ENCODE measurements around the gene CHMP4A. TPM values are rescaled to one million over a fixed set of nuclear protein-coding genes. Genes with fewer than 3 reads are reported as not detected.

Gene CHMP4A
- total RNA-seq, 1 donor from 2014 or later, result 37.6 TPM

DNA sequence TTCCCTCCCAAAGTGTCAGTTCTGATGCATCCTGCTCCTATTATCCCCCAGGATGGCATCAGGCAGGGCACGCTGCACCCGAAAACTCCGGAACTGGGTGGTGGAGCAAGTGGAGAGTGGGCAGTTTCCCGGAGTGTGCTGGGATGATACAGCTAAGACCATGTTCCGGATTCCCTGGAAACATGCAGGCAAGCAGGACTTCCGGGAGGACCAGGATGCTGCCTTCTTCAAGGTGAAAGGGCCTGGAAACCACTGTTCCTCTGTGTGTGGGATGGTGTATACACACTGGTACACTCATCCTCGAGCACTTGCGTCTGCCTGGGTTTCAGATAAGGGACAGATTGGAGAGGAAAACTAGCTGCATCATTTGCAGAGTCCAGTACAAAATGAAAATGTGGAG is 51.2 kb downstream of the CHMP4A start:
- intact Hi-C loops (cut with DNase I), result no loop called here

GRCh38 chr14:24160850-24161804 is 52.2 kb downstream of the CHMP4A start, which contains the start of gene IRF9:
Gene IRF9 (plus strand): TSS chr14:24161265. CDS start chr14:24162145, 880 bp downstream.
- peak in 1 of 2 donors; percentile 40 for TF ChIP-seq POLR2A (IDR thresholded peaks at IDR 0.05)
- TF ChIP-seq POLR2AphosphoS5 (IDR thresholded peaks at IDR 0.05; ENCODE audit: insufficient read depth in 1 of 2, low read depth in 1 of 2), result peak; percentile 91 to 98
- TF ChIP-seq, protein P1, sequence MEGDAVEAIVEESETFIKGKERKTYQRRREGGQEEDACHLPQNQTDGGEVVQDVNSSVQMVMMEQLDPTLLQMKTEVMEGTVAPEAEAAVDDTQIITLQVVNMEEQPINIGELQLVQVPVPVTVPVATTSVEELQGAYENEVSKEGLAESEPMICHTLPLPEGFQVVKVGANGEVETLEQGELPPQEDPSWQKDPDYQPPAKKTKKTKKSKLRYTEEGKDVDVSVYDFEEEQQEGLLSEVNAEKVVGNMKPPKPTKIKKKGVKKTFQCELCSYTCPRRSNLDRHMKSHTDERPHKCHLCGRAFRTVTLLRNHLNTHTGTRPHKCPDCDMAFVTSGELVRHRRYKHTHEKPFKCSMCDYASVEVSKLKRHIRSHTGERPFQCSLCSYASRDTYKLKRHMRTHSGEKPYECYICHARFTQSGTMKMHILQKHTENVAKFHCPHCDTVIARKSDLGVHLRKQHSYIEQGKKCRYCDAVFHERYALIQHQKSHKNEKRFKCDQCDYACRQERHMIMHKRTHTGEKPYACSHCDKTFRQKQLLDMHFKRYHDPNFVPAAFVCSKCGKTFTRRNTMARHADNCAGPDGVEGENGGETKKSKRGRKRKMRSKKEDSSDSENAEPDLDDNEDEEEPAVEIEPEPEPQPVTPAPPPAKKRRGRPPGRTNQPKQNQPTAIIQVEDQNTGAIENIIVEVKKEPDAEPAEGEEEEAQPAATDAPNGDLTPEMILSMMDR (IDR thresholded peaks at IDR 0.05), result peak; percentile 82 to 98 (median 88)

More for the DNA sequence above, 51.2 kb downstream of the CHMP4A start:
- Histone ChIP-seq H3K9me3 (no peaks in the 10 kb centered on the region), H3K4me3 (peak overlapping the region; percentile 58), H3K27ac (peak overlapping the region; percentile 95), H3K36me3 (peaks cover 0 to 60% of the 10 kb centered on the region in 2 donors), H3K27me3 (no peaks in the 10 kb centered on the region), H3K4me1 (peaks cover 38% of the 10 kb centered on the region)
- no peak for DNase-seq (ENCODE audit: extremely low spot score in 2 of 2)
- TF ChIP-seq POLR2A (IDR thresholded peaks at IDR 0.05) (no peak), POLR2AphosphoS5 (IDR thresholded peaks at IDR 0.05; ENCODE audit: insufficient read depth in 1 of 2, low read depth in 1 of 2) (no peak)
- TF ChIP-seq, protein P1 (IDR thresholded peaks at IDR 0.05), result no peak

GRCh38 chr14:24160499-24160849 is 52.8 kb downstream of the CHMP4A start:
- peaks cover 0 to 59% of the 10 kb centered on the region in 2 donors for H3K36me3 ChIP-seq
- intact Hi-C loops (cut with DNase I), result no loop called here

More at GRCh38 chr14:24160850-24161804, 52.2 kb downstream of the CHMP4A start, which contains the start of gene IRF9:
- no peaks in the 10 kb centered on the region for H3K9me3 ChIP-seq
- H3K4me1 ChIP-seq, result peaks cover 38% of the 10 kb centered on the region
- H3K27ac ChIP-seq, result peak within 1 kb of the TSS; percentile 95
- peak within 1 kb of the TSS; percentile 58 for H3K4me3 ChIP-seq
- peaks cover 0 to 59% of the 10 kb centered on the region in 2 donors for H3K36me3 ChIP-seq
- peak in 1 of 2 donors; percentile 97 for DNase-seq (ENCODE audit: extremely low spot score in 2 of 2)
- intact Hi-C loops (cut with DNase I), result no loop called here
- H3K27me3 ChIP-seq, result no peaks in the 10 kb centered on the region

GRCh38 chr14:24159777-24160498 is 53.4 kb downstream of the CHMP4A start:
- TF ChIP-seq POLR2A (IDR thresholded peaks at IDR 0.05) (no peak), POLR2AphosphoS5 (IDR thresholded peaks at IDR 0.05; ENCODE audit: insufficient read depth in 1 of 2, low read depth in 1 of 2) (no peak)
- TF ChIP-seq, protein P1 (IDR thresholded peaks at IDR 0.05), result no peak
- Histone ChIP-seq H3K9me3 (no peaks in the 10 kb centered on the region), H3K4me3 (no peak overlapping the region), H3K27ac (peak overlapping the region; percentile 95), H3K27me3 (no peaks in the 10 kb centered on the region), H3K36me3 (peaks cover 0 to 59% of the 10 kb centered on the region in 2 donors), H3K4me1 (peaks cover 38% of the 10 kb centered on the region)
- no peak for DNase-seq (ENCODE audit: extremely low spot score in 2 of 2)
- intact Hi-C loops (cut with DNase I), result no loop called here

More at GRCh38 chr14:24160499-24160849, 52.8 kb downstream of the CHMP4A start:
- H3K27ac ChIP-seq, result peak overlapping the region; percentile 95
- H3K4me3 ChIP-seq, result peak overlapping the region in 1 of 2 donors; percentile 58
- H3K4me1 ChIP-seq, result peaks cover 38% of the 10 kb centered on the region
- no peak for DNase-seq (ENCODE audit: extremely low spot score in 2 of 2)
- no peaks in the 10 kb centered on the region for H3K27me3 ChIP-seq
- H3K9me3 ChIP-seq, result no peaks in the 10 kb centered on the region
- TF ChIP-seq POLR2A (IDR thresholded peaks at IDR 0.05), result no peak

Small RNAs within 50 kb of the gene (small RNA-seq; reads per million reads assigned to genes)
- gene AL136295.4 (not detected), gene CHMP4A (not detected), gene IPO4 (not detected), gene IRF9 (not detected), gene MDP1 (not detected)

Other genes with a start within 250 kb of the CHMP4A start
- gene DHRS4L2, start 224.6 kb downstream of the CHMP4A start, total RNA-seq, result 16.7 TPM
- 1.2 TPM for gene CARMIL3, start 161.5 kb downstream of the CHMP4A start, total RNA-seq
- not detected for gene CPNE6, start 141.9 kb downstream of the CHMP4A start, total RNA-seq
- gene PCK2, start 119.2 kb downstream of the CHMP4A start, total RNA-seq, result 18.7 TPM
- gene DCAF11, start 98.7 kb downstream of the CHMP4A start, total RNA-seq, result 75.6 TPM
- 1.2 TPM for gene NRL, start 98.5 kb downstream of the CHMP4A start, total RNA-seq
- gene FITM1, start 82.8 kb downstream of the CHMP4A start, total RNA-seq, result not detected
- 118 TPM for gene PSME1, start 77.3 kb downstream of the CHMP4A start, total RNA-seq
- gene EMC9, start 71.9 kb downstream of the CHMP4A start, total RNA-seq, result 23.8 TPM
- gene PSME2, start 66.9 kb downstream of the CHMP4A start, total RNA-seq, result 131 TPM
- gene RNF31, start 66.0 kb downstream of the CHMP4A start, total RNA-seq, result 87.9 TPM
- 55.0 TPM for gene IRF9, start 52.2 kb downstream of the CHMP4A start, total RNA-seq
- 5.9 TPM for gene REC8, start 41.4 kb downstream of the CHMP4A start, total RNA-seq
- gene IPO4, start 24.7 kb downstream of the CHMP4A start, total RNA-seq, result 28.5 TPM
- gene TM9SF1, start 18.0 kb downstream of the CHMP4A start, total RNA-seq, result 37.3 TPM
- gene TSSK4, start 7.8 kb downstream of the CHMP4A start, total RNA-seq, result 0.74 TPM
- 32.7 TPM for gene MDP1, start 2.6 kb upstream of the CHMP4A start, total RNA-seq
- gene NEDD8, start 18.9 kb upstream of the CHMP4A start, total RNA-seq, result 140 TPM
- 35.6 TPM for gene GMPR2, start 19.4 kb upstream of the CHMP4A start, total RNA-seq
- gene TINF2, start 29.1 kb upstream of the CHMP4A start, total RNA-seq, result 64.1 TPM
- gene TGM1, start 49.7 kb upstream of the CHMP4A start, total RNA-seq, result 269 TPM
- gene RABGGTA, start 58.1 kb upstream of the CHMP4A start, total RNA-seq, result 43.5 TPM
- 84.2 TPM for gene DHRS1, start 86.3 kb upstream of the CHMP4A start, total RNA-seq
- gene NOP9, start 86.4 kb upstream of the CHMP4A start, total RNA-seq, result 13.8 TPM
- gene CIDEB, start 94.5 kb upstream of the CHMP4A start, total RNA-seq, result 16.0 TPM
- 66.5 TPM for gene LTB4R2, start 96.7 kb upstream of the CHMP4A start, total RNA-seq
- gene LTB4R, start 98.0 kb upstream of the CHMP4A start, total RNA-seq, result 35.1 TPM
- 32.7 TPM for gene ADCY4, start 121.6 kb upstream of the CHMP4A start, total RNA-seq
- gene RIPK3, start 126.5 kb upstream of the CHMP4A start, total RNA-seq, result 10.1 TPM
- gene NFATC4, start 154.7 kb upstream of the CHMP4A start, total RNA-seq, result 47.9 TPM
- 14.7 TPM for gene NYNRIN, start 185.5 kb upstream of the CHMP4A start, total RNA-seq
- 1.7 TPM for gene CBLN3, start 216.2 kb upstream of the CHMP4A start, total RNA-seq
- gene KHNYN, start 216.5 kb upstream of the CHMP4A start, total RNA-seq, result 41.7 TPM
- gene SDR39U1, start 229.3 kb upstream of the CHMP4A start, total RNA-seq, result 43.2 TPM

Data from vagina (tissue), 2 donors.